HUDEP-2 (cell line): ENCODE data around the gene MKRN2OS.
A peak's percentile ranks its signal among the peaks of the same experiment; 100 is the strongest.

Experiments used
- DNase-seq, 76 experiments: peaks; one replicate each; lab custom pipeline; 2025; ENCODE audit not compliant: unreplicated experiment in 76 of 76; lab: John Stamatoyannopoulos, UW

Gene MKRN2OS

DNA sequence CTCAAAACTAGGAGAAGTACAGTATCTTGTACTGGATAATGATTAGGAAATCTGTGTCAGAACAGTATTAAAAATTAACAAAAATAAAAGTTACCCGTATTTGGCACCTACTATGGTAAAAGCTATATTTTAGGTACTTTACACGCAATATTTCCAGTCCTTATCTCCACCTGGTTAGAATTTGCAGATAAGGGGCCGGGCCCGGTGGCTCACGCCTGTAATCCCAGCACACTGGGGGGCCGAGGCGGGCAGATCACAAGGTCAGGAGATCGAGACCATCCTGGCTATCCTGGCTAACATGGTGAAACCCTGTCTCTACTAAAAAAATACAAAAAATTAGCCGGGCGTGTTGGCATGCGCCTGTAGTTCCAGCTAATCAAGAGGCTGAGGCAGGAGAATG lies 28.4 kb downstream of the MKRN2OS start:
- DNase-seq = no peak

GRCh38 chr3:12515631-12516030 lies 29.7 kb downstream of the MKRN2OS start:
- DNase-seq = no peak

- DNase-seq = no peak
These were observed 31.4 kb downstream of the MKRN2OS start for GRCh38 chr3:12513694-12514446.

GRCh38 chr3:12512534-12513118 lies 32.7 kb downstream of the MKRN2OS start:
- DNase-seq = no peak

DNA sequence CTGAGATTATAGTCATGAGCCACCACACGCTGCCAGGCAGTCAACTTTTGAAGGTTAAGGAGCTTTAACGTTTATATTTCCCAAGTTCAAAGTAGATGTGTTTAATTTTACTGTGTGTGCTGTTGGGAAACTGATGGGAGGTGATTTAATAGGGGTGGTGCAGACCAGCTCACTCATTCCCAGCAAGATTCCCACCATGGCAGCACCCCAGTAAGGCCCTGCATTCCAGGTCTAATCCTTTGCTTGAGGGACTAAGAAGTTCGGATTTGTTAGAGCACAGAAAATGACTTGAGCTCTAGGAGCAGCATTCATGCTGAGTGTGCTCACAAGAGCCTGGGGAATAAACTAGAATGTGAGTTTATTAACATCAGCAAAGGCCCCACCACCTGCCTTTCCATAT lies 35.8 kb downstream of the MKRN2OS start:
- DNase-seq = no peak

GRCh38 chr3:12508291-12508700 lies 37.0 kb downstream of the MKRN2OS start:
- no peak for DNase-seq

DNA sequence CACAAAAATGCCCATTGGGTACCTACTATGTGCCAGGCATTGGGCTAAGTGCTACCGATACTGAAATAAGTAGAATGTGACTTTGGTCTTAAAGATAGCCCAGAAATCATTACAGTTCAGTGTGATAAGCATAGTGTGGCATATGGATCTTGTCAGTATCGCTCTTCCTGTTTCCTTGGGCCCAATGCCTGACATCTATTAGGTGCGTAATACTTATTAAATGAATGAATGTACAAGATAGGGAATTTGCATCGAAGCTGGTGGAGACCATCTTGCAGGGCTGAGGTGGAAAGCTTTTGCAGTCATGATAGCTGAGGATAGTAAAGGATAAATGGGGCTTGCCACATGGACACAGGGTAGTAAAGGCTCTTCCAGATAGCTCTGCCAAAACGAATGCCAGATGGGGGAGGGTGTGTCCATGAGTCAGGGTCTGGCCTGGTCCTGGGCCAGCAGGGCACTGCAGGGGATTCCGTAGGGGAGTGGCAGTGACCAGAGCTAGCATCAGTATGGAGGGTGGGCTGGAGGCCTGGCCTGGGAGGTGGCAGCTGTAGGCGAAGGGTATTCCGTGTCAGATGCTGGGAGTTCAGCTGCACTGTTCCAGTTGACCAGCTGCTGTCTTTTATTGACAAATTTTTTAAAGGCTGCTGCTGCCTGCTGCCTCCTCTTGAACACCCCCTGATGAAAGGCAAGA lies 37.6 kb downstream of the MKRN2OS start:
- DNase-seq = no peak

GRCh38 chr3:12506201-12506709 lies 39.0 kb downstream of the MKRN2OS start:
- no peak for DNase-seq

DNA sequence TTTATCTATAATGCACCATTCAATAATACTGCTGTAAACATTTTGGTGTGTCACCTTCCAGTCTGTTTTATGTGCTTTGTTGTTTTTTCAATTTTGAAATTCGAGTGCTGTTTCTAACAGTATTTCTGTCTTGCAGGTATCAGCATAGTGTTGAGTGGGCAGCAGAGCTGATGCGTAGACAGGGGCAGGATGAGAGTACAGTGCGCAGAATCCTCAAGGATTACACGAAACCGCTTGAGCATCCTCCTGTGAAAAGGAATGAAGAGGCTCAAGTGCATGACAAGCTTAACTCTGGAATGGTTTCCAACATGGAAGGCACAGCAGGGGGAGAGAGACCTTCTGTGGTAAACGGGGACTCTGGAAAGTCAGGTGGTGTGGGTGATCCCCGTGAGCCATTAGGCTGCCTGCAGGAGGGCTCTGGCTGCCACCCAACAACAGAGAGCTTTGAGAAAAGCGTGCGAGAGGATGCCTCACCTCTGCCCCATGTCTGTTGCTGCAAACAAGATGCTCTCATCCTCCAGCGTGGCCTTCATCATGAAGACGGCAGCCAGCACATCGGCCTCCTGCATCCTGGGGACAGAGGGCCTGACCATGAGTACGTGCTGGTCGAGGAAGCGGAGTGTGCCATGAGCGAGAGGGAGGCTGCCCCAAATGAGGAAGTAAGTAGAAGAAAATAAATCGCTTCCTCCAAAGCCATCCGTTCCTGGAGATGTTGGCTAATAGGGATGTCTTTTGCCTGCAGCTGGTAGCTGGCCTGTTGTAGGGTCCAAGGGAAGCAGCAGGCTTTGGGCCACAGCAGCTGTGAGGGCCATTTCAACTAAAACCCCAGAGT lies 42.0 kb downstream of the MKRN2OS start:
- DNase-seq = no peak

DNA sequence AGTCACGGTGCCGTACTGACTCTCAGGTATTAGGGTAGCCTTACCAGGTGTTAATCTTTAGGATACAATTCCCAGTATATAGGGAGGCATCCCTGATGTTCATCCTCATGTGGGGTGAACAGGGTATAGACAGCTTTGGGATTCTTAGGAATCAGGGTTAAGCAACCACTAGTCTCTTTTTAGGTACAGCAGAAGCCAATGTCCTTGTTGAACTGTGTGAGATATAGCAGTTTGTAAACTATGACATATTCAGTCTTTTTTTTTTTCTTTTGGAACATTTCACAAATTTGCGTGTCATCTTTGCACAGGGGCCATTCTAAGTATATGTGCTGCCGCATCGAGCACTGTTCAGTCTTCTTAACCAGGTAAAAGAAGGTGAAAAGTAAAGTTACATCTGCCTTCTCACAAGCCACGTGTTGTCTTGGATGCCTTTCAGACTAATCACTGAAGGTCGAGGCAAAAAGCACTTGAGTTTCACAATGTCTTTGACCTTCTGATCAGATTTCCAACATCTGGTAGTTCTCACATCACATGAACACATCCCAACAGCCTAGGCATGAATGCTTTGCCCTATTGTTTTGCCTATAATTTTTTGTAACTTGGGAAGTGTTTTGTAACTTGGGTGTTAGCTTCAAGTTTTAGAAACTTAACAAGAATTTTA lies 43.8 kb downstream of the MKRN2OS start:
- no peak for DNase-seq

DNA sequence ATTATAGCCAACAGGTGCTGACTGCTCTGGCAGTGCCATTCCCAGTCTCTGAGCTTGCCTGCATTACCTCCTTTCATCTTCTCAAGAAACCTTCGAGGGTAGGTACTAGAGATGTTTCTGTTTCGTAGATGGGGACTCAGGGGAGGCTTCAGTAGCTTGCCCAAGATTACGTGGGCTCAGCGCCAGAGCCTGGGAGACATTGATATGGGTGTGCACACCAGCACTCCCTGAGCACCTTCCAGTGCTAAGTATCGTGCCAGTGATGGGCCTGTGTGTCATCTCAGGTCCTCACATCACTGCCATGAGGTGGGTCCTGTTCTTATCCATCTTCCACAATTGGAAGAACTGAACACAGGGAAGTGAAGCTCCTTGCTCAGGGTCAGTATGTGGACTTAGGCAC lies 45.8 kb downstream of the MKRN2OS start:
- DNase-seq = peak in 29 of 76 experiments; percentile 4 to 45 (median 13)

DNA sequence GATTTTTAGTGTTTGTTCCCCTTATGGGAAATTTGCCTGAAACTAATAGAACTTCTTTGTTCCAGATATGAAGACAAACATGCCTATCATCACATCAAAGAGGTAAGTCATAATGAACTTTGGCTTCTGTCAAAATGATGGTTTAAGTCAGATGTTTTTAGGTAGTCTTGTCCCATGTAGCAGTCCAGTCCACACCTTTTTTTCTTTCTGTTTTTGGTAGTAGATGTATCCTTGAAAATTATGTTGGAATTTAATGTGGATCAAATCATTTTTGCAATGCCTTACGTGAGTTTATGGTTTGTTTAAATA lies 48.9 kb downstream of the MKRN2OS start:
- DNase-seq = no peak

GRCh38 chr3:12495749-12496452 lies 49.4 kb downstream of the MKRN2OS start:
- no peak for DNase-seq

DNA sequence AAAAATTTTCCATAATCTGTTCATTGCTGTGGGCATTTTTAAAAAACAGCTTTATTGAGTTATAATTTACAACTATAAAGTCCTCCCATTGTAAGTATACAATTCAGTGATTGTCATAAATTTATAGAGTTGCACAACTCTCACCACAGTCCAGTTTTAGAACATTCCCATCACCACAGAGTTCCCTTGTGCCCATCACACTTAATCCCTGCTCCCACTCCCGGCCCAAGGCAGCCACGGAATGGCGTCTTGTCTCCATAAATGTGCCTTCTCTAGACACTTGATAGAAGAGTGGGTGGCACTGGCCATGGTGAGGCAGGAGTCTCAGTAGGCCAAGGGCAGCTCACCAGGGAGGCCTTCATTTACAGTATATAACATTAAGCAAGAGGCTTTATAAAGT lies 54.8 kb downstream of the MKRN2OS start:
- no peak for DNase-seq

DNA sequence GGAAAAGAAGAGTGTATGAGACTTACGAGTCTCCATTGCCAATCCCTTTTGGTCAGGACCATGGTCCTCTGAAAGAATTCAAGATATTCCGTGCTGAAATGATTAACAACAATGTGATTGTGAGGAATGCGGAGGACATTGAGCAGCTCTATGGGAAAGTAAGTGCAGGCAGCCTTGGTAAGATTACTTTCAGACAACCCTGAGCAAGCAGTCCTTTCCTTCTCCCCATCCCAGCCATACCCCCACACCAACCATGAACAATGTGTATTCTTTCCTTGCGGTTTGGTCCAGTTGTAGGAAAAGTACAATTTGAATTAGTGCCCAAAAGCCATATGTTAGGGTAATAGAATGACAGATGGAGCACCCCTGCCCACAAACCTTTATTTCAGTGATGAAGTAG lies 55.5 kb downstream of the MKRN2OS start:
- DNase-seq = no peak
